ENCODE data around the gene ZNF136. TPM values are rescaled to one million over a fixed set of nuclear protein-coding genes. Genes with fewer than 3 reads are reported as not detected.

Gene ZNF136
- total and polyA plus RNA-seq, 2 of the 8 experiments (the other 6 are each of a cell fraction or from before 2014, with no cell fraction given), result 1.6 to 6.9 TPM

- no peak for TF ChIP-seq E2F6 (IDR thresholded peaks at IDR 0.05)
- TF ChIP-seq JUND (IDR thresholded peaks at IDR 0.05; ENCODE audit: low read length), result no peak
- TF ChIP-seq GABPA (IDR thresholded peaks at IDR 0.05; ENCODE audit: borderline replicate concordance, insufficient read depth, low read length), result no peak
- TF ChIP-seq ASH2L (IDR thresholded peaks at IDR 0.05; ENCODE audit: low read length), result no peak
- TF ChIP-seq SP2 (IDR thresholded peaks at IDR 0.05; ENCODE audit: low read length), result no peak
- no peak for TF ChIP-seq BCL11A (IDR thresholded peaks at IDR 0.05; ENCODE audit: low read depth in 2 of 2, low read length in 2 of 2)
- no peak for TF ChIP-seq NRF1 (IDR thresholded peaks at IDR 0.05; ENCODE audit: low read depth, low read length)
- TF ChIP-seq SIN3A (conservative IDR thresholded peaks at IDR 0.05 in 1 of 2, IDR thresholded peaks at IDR 0.05 in 1 of 2; ENCODE audit: low read depth in 1 of 2, low read length in 2 of 2), result no peak
- no peak for TF ChIP-seq POLR2AphosphoS5 (IDR thresholded peaks at IDR 0.05; ENCODE audit: low read depth, low read length)
- TF ChIP-seq BACH1 (IDR thresholded peaks at IDR 0.05; ENCODE audit: low read length), result no peak
- TF ChIP-seq ATF3 (IDR thresholded peaks at IDR 0.05; ENCODE audit: insufficient read depth, low read depth, low read length), result no peak
- TF ChIP-seq JUN (IDR thresholded peaks at IDR 0.05; ENCODE audit: low read depth, low read length), result no peak
- no peak for TF ChIP-seq EP300 (IDR thresholded peaks at IDR 0.05; ENCODE audit: borderline replicate concordance in 1 of 2, low read depth in 2 of 2, low read length in 2 of 2)
- no peak for TF ChIP-seq SUZ12 (IDR thresholded peaks at IDR 0.05; ENCODE audit: low read length)
- TF ChIP-seq MAX (IDR thresholded peaks at IDR 0.05), result no peak
Observed at GRCh38 chr19:12229990-12230389, 67.1 kb downstream of the ZNF136 start (continued).
